Duodenal mucosa (tissue), 2 donors: ENCODE measurements around the gene MAD1L1.

Experiments used
- H3K27ac ChIP-seq: one replicate; pipeline ENCODE4 v1.7.0; 2013; ENCODE audit warnings: low read depth, low read length
- H3K27me3 ChIP-seq, 2 donors: one replicate each; pipeline ENCODE4 v1.7.0; 2013; ENCODE audit warnings: low read length in 2 of 2, control low read depth in 1 of 2; ENCODE audit not compliant: insufficient read depth in 2 of 2, control insufficient read depth in 1 of 2
- H3K36me3 ChIP-seq, 2 donors: one replicate each; pipeline ENCODE4 v1.7.0; 2013; ENCODE audit warnings: low read length in 2 of 2, control low read depth in 1 of 2; ENCODE audit not compliant: insufficient read depth in 2 of 2, control insufficient read depth in 1 of 2
- H3K4me1 ChIP-seq, 2 donors: one replicate each; pipeline ENCODE4 v1.7.0; 2013; ENCODE audit warnings: low read length in 2 of 2, control low read depth in 1 of 2; ENCODE audit not compliant: insufficient read depth in 2 of 2, control insufficient read depth in 1 of 2
- H3K4me3 ChIP-seq, 2 donors: one replicate each; pipeline ENCODE4 v1.7.0; 2013; ENCODE audit warnings: low read length in 2 of 2, low read depth in 1 of 2
- H3K9ac ChIP-seq, 2 donors: one replicate each; pipeline ENCODE4 v1.7.0; 2013; ENCODE audit warnings: low read length in 2 of 2, low read depth in 1 of 2
- H3K9me3 ChIP-seq, 2 donors: one replicate each; pipeline ENCODE4 v1.7.0; 2013; ENCODE audit warnings: low read length in 2 of 2, control low read depth in 1 of 2; ENCODE audit not compliant: control insufficient read depth in 1 of 2

The MAD1L1 gene

GRCh38 chr7:2112261-2113198, 120.2 kb downstream of the MAD1L1 start:
- peaks cover 15 to 20% of the 10 kb centered on the region in 2 donors for H3K4me1 ChIP-seq
- H3K9me3 ChIP-seq = no peaks in the 10 kb centered on the region
- no peak overlapping the region for H3K4me3 ChIP-seq
- peaks cover 0 to 3% of the 10 kb centered on the region in 2 donors for H3K36me3 ChIP-seq
- H3K27ac ChIP-seq = no peak overlapping the region
- H3K27me3 ChIP-seq = no peaks in the 10 kb centered on the region
- no peak overlapping the region for H3K9ac ChIP-seq

- no peaks in the 10 kb centered on the region for H3K27me3 ChIP-seq
- peaks cover 0 to 3% of the 10 kb centered on the region in 2 donors for H3K36me3 ChIP-seq
- peak overlapping the region; percentile 40 to 54 for H3K4me3 ChIP-seq
- no peak overlapping the region for H3K9ac ChIP-seq
- no peaks in the 10 kb centered on the region for H3K9me3 ChIP-seq
- peaks cover 15 to 20% of the 10 kb centered on the region in 2 donors for H3K4me1 ChIP-seq
- H3K27ac ChIP-seq = no peak overlapping the region
Measured at GRCh38 chr7:2111568-2111967, 121.2 kb downstream of the MAD1L1 start.

GRCh38 chr7:2110610-2111396, 121.9 kb downstream of the MAD1L1 start:
- Histone ChIP-seq H3K9me3 (no peaks in the 10 kb centered on the region), H3K36me3 (peaks cover 0 to 3% of the 10 kb centered on the region in 2 donors), H3K9ac (peak overlapping the region in 1 of 2 donors; percentile 38), H3K4me3 (peak overlapping the region; percentile 40 to 54), H3K27ac (no peak overlapping the region), H3K27me3 (no peaks in the 10 kb centered on the region), H3K4me1 (peaks cover 15 to 17% of the 10 kb centered on the region in 2 donors)

GRCh38 chr7:2109936-2110609, 122.7 kb downstream of the MAD1L1 start:
- no peaks in the 10 kb centered on the region for H3K9me3 ChIP-seq
- no peaks in the 10 kb centered on the region for H3K27me3 ChIP-seq
- H3K4me1 ChIP-seq = peaks cover 15 to 16% of the 10 kb centered on the region in 2 donors
- H3K4me3 ChIP-seq = no peak overlapping the region
- H3K36me3 ChIP-seq = peaks cover 0 to 3% of the 10 kb centered on the region in 2 donors
- no peak overlapping the region for H3K9ac ChIP-seq
- H3K27ac ChIP-seq = no peak overlapping the region

GRCh38 chr7:2109251-2109872, 123.4 kb downstream of the MAD1L1 start:
- Histone ChIP-seq H3K9ac (no peak overlapping the region), H3K9me3 (no peaks in the 10 kb centered on the region), H3K4me3 (no peak overlapping the region), H3K4me1 (peaks cover 15 to 16% of the 10 kb centered on the region in 2 donors), H3K27me3 (no peaks in the 10 kb centered on the region), H3K36me3 (no peaks in the 10 kb centered on the region), H3K27ac (no peak overlapping the region)

GRCh38 chr7:2108501-2109250, 124.1 kb downstream of the MAD1L1 start:
- Histone ChIP-seq H3K27ac (no peak overlapping the region), H3K9ac (no peak overlapping the region), H3K36me3 (no peaks in the 10 kb centered on the region), H3K27me3 (no peaks in the 10 kb centered on the region), H3K9me3 (no peaks in the 10 kb centered on the region), H3K4me3 (no peak overlapping the region), H3K4me1 (peaks cover 15 to 22% of the 10 kb centered on the region in 2 donors)

- no peak overlapping the region for H3K4me3 ChIP-seq
- H3K36me3 ChIP-seq = no peaks in the 10 kb centered on the region
- H3K4me1 ChIP-seq = peaks cover 15 to 27% of the 10 kb centered on the region in 2 donors
- no peaks in the 10 kb centered on the region for H3K9me3 ChIP-seq
- H3K27me3 ChIP-seq = no peaks in the 10 kb centered on the region
- H3K9ac ChIP-seq = no peak overlapping the region
- H3K27ac ChIP-seq = no peak overlapping the region
Measured at GRCh38 chr7:2108071-2108455, 124.7 kb downstream of the MAD1L1 start.

- Histone ChIP-seq H3K27me3 (no peaks in the 10 kb centered on the region), H3K9ac (no peak overlapping the region), H3K9me3 (no peaks in the 10 kb centered on the region), H3K27ac (no peak overlapping the region), H3K4me1 (peaks cover 15 to 29% of the 10 kb centered on the region in 2 donors), H3K4me3 (no peak overlapping the region), H3K36me3 (peaks cover 0 to 1% of the 10 kb centered on the region in 2 donors)
Measured at GRCh38 chr7:2107386-2108070, 125.2 kb downstream of the MAD1L1 start.

- Histone ChIP-seq H3K4me3 (no peak overlapping the region), H3K27ac (no peak overlapping the region), H3K4me1 (peaks cover 15 to 30% of the 10 kb centered on the region in 2 donors), H3K27me3 (no peaks in the 10 kb centered on the region), H3K9me3 (no peaks in the 10 kb centered on the region), H3K9ac (no peak overlapping the region), H3K36me3 (peaks cover 0 to 4% of the 10 kb centered on the region in 2 donors)
Measured at GRCh38 chr7:2106924-2107323, 125.8 kb downstream of the MAD1L1 start.
